HepG2 (cell line): ENCODE results near the gene ZXDC. TPM values are rescaled to one million over a fixed set of nuclear protein-coding genes. Genes with fewer than 3 reads are reported as not detected.
A peak's percentile ranks its signal among the peaks of the same experiment; 100 is the strongest.

Experiments used
- ATAC-seq: fragments of 200-7000 bp; cut with Tn5 transposase; 3 replicates; pipeline ENCODE4 v1.9.1; 2020; ENCODE audit warnings: mild to moderate bottlenecking, moderate library complexity
- BruUV-seq: library from RNA; stranded (reverse); fragments of 400-500 nt; replicated peaks from 2 replicates; lab custom pipeline; 2021; lab: Mats Ljungman, UMichigan
- CTCF ChIA-PET: fragments of 300-600 bp; formaldehyde crosslinking; extraction: SDS; loops from one replicate; lab custom pipeline; 2021; ENCODE audit warnings: low total read pairs, inconsistent platforms, low intra/inter-chr PET ratio; lab: Yijun Ruan, JAX
- POLR2A ChIA-PET: fragments of 350-600 bp; sonication (Branson Sonifier 250); formaldehyde crosslinking; loops from one replicate; lab custom pipeline; 2020; ENCODE audit warnings: antibody characterized with exemption, inconsistent platforms; lab: Yijun Ruan, JAX
- DNase-seq: peaks from one replicate; pipeline ENCODE4 v3.0.0-alpha.2; 2015; ENCODE audit warnings: low spot score
- FAIRE-seq: peaks from 3 replicates; lab custom pipeline; 2011; peaks lifted over from hg19 to GRCh38; lab: Jason Lieb, UNC
- H2AFZ ChIP-seq: one replicate; pipeline ENCODE4 v1.6.1; 2011; ENCODE audit warnings: low read length, inconsistent platforms
- H3K27ac ChIP-seq: fragments of 300-600 bp; 3 replicates; pipeline ENCODE4 v1.8.0; 2011; ENCODE audit warnings: mixed run types, mild to moderate bottlenecking, mixed read lengths, low read length, inconsistent platforms; ENCODE audit not compliant: insufficient read depth; ENCODE audit errors: extremely low read length
- H3K27me3 ChIP-seq, 2 experiments: fragments of 200-600 bp in 1 of 2; 2 replicates in 1 of 2; 3 replicates in 1 of 2; pipeline versions ENCODE4 v1.6.0 to v1.8.0; 2011; ENCODE audit warnings: low read length in 2 of 2, mild to moderate bottlenecking in 2 of 2, moderate library complexity in 2 of 2, inconsistent platforms in 1 of 2; ENCODE audit not compliant: insufficient read depth in 2 of 2, control insufficient read depth in 1 of 2
- H3K36me3 ChIP-seq, 2 experiments: fragments of 200-600 bp in 1 of 2; replicated peaks in 1 of 2; 2 replicates in 1 of 2; 3 replicates in 1 of 2; pipeline versions ENCODE4 v1.5.1 to v1.8.0; 2011; ENCODE audit warnings: low read length in 2 of 2, inconsistent platforms in 1 of 2; ENCODE audit not compliant: insufficient read depth in 2 of 2, control insufficient read depth in 1 of 2
- H3K4me1 ChIP-seq: 2 replicates; pipeline ENCODE4 v1.5.1; 2012; ENCODE audit warnings: low read length, inconsistent platforms; ENCODE audit not compliant: insufficient read depth
- H3K4me2 ChIP-seq: 2 replicates; pipeline ENCODE4 v1.6.0; 2011; ENCODE audit warnings: low read depth, low read length, inconsistent platforms
- H3K4me3 ChIP-seq, 3 experiments: fragments of 200-600 bp in 1 of 3; sonication (generic), shearing (Covaris generic) in 1 of 3; replicated peaks in 1 of 3; 2 replicates each; pipeline ENCODE4 v1.5.1; 2011 to 2016; ENCODE audit warnings: low read length in 3 of 3, inconsistent platforms in 2 of 3, low read depth in 2 of 3, mild to moderate bottlenecking in 2 of 3, control low read depth in 1 of 3, mixed read lengths in 1 of 3; ENCODE audit not compliant: insufficient read depth in 1 of 3
- H3K79me2 ChIP-seq: one replicate; pipeline ENCODE4 v1.6.1; 2011; ENCODE audit warnings: low read length, inconsistent platforms; ENCODE audit not compliant: insufficient read depth
- H3K9ac ChIP-seq: 2 replicates; pipeline ENCODE4 v1.6.0; 2011; ENCODE audit warnings: mild to moderate bottlenecking, low read depth, low read length, inconsistent platforms; ENCODE audit not compliant: insufficient read depth
- H3K9me3 ChIP-seq: 2 replicates; pipeline ENCODE4 v1.5.1; 2012; ENCODE audit warnings: mild to moderate bottlenecking, low read length
- H4K20me1 ChIP-seq: 2 replicates; pipeline ENCODE4 v1.6.0; 2011; ENCODE audit warnings: inconsistent platforms, mild to moderate bottlenecking, low read length, moderate library complexity; ENCODE audit not compliant: insufficient read depth
- AHR ChIP-seq: IDR thresholded peaks from 2 replicates; pipeline ENCODE4 v1.6.1; 2018; ENCODE audit warnings: missing genetic modification reagents, missing compliant biosample characterization
- FOXP1 ChIP-seq, 2 experiments: fragments of 450-650 bp in 1 of 2; IDR thresholded peaks; 2 replicates each; pipeline ENCODE4 v1.6.1; 2017 to 2018; ENCODE audit warnings: antibody characterized with exemption in 1 of 2
- GLI4 ChIP-seq: sonication (generic); formaldehyde crosslinking; IDR thresholded peaks from 2 replicates; pipeline ENCODE4 v1.5.1; 2020; ENCODE audit warnings: missing genetic modification reagents, mild to moderate bottlenecking, moderate library complexity, borderline replicate concordance
- KLF11 ChIP-seq: IDR thresholded peaks from 2 replicates; pipeline ENCODE4 v1.6.1; 2016; ENCODE audit warnings: missing compliant biosample characterization
- KLF12 ChIP-seq: sonication (generic); formaldehyde crosslinking; IDR thresholded peaks from 2 replicates; pipeline ENCODE4 v1.4.0; 2020; ENCODE audit warnings: missing genetic modification reagents, borderline replicate concordance
- MEIS1 ChIP-seq: sonication (generic); formaldehyde crosslinking; IDR thresholded peaks from 2 replicates; pipeline ENCODE4 v1.9.0; 2021; ENCODE audit warnings: mild to moderate bottlenecking, missing genetic modification reagents, moderate library complexity, borderline replicate concordance
- SALL2 ChIP-seq: sonication (generic); formaldehyde crosslinking; IDR thresholded peaks from 2 replicates; pipeline ENCODE4 v1.8.1; 2023; ENCODE audit warnings: mild to moderate bottlenecking, missing genetic modification reagents, inconsistent platforms
- SAP130 ChIP-seq: IDR thresholded peaks from 2 replicates; pipeline ENCODE4 v1.6.1; 2016; ENCODE audit warnings: low read depth
- SMAD1 ChIP-seq: sonication (generic); formaldehyde crosslinking; IDR thresholded peaks from 2 replicates; pipeline ENCODE4 v1.4.0; 2020; ENCODE audit warnings: missing genetic modification reagents, low read depth, mild to moderate bottlenecking, borderline replicate concordance
- ZC3H4 ChIP-seq: sonication (generic); formaldehyde crosslinking; IDR thresholded peaks from 2 replicates; pipeline ENCODE4 v1.4.0; 2020; ENCODE audit warnings: missing genetic modification reagents, borderline replicate concordance
- ZKSCAN5 ChIP-seq: sonication (generic); formaldehyde crosslinking; IDR thresholded peaks from 2 replicates; pipeline ENCODE4 v1.5.1; 2020; ENCODE audit warnings: mild to moderate bottlenecking, missing genetic modification reagents
- ZNF136 ChIP-seq: sonication (generic); formaldehyde crosslinking; IDR thresholded peaks from 2 replicates; pipeline ENCODE4 v1.8.1; 2022; ENCODE audit warnings: low read depth, mild to moderate bottlenecking, moderate library complexity, missing genetic modification reagents
- ZNF263 ChIP-seq: sonication (generic); formaldehyde crosslinking; IDR thresholded peaks from 2 replicates; pipeline ENCODE4 v1.4.0; 2020; ENCODE audit warnings: missing genetic modification reagents
- ZNF337 ChIP-seq: sonication (generic); formaldehyde crosslinking; IDR thresholded peaks from 2 replicates; pipeline ENCODE4 v1.5.1; 2020; ENCODE audit warnings: missing genetic modification reagents, low read depth, mild to moderate bottlenecking, borderline replicate concordance
- ZNF75D ChIP-seq: sonication (generic); formaldehyde crosslinking; IDR thresholded peaks from 2 replicates; pipeline ENCODE4 v1.8.1; 2023; ENCODE audit warnings: missing genetic modification reagents, mild to moderate bottlenecking, borderline replicate concordance
- ZNF879 ChIP-seq: sonication (generic); formaldehyde crosslinking; IDR thresholded peaks from 2 replicates; pipeline ENCODE4 v1.8.1; 2023; ENCODE audit warnings: missing genetic modification reagents
- ZSCAN21 ChIP-seq: sonication (generic); formaldehyde crosslinking; IDR thresholded peaks from 2 replicates; pipeline ENCODE4 v1.8.0; 2022; ENCODE audit warnings: mild to moderate bottlenecking, missing genetic modification reagents, moderate library complexity, borderline replicate concordance
- WGBS: methylation state at CpG from one replicate; pipeline ENCODE4 v1.1.6; 2017; ENCODE audit warnings: low lambda C conversion rate; 5-methylcytosine and 5-hydroxymethylcytosine counted together
- in situ Hi-C: cut with HindIII; loops from 2 replicates; pipeline ENCODE4 v1.10.0; 2017; ENCODE audit warnings: low pct_unique_long_range_greater_than_20kb; ENCODE audit not compliant: extremely low pct_ligation_motif_present
- intact Hi-C: fragments of 100-400 bp; cut with micrococcal nuclease; formaldehyde crosslinking; loops from one replicate; pipeline ENCODE4 v1.10.0; 2022; ENCODE audit not compliant: unreplicated experiment
- polyA plus RNA-seq, 8 experiments: library from polyadenylated mRNA; depleted of rRNA in 3 of 8; stranded (reverse) in 7 of 8; unstranded in 1 of 8; fragments of >200 nt; fragmentation: Illumina TruSeq in 4 of 8; extraction: Trizol in 4 of 8; gene quantifications; 2 replicates each; pipeline versions ENCODE4 v1.2.1 to v1.2.3, GENCODE V29; 2011 to 2016; ENCODE audit warnings: low read depth in 4 of 8, missing spikeins in 1 of 8, mixed read lengths in 1 of 8; ENCODE audit not compliant: insufficient read depth in 1 of 8
- total RNA-seq, 5 experiments: library from RNA; depleted of rRNA; stranded (reverse); fragments of >200 nt; fragmentation: Illumina TruSeq; extraction: Trizol; gene quantifications; 2 replicates each; pipeline ENCODE4 v1.2.3, GENCODE V29; 2016; ENCODE audit warnings: low read depth in 1 of 5
- TF ChIP-seq, protein P1 (sequence below): sonication (generic); formaldehyde crosslinking; IDR thresholded peaks from 2 replicates; pipeline ENCODE4 v1.5.1; 2020; ENCODE audit warnings: missing genetic modification reagents, mild to moderate bottlenecking, borderline replicate concordance
- TF ChIP-seq, protein P2 (sequence below): sonication (generic); formaldehyde crosslinking; IDR thresholded peaks from 2 replicates; pipeline ENCODE4 v1.4.0; 2020; ENCODE audit warnings: mild to moderate bottlenecking, missing genetic modification reagents
- TF ChIP-seq, protein P3 (sequence below): IDR thresholded peaks from 2 replicates; pipeline ENCODE4 v1.6.1; 2018; ENCODE audit warnings: missing genetic modification reagents, mild to moderate bottlenecking, missing compliant biosample characterization

Gene ZXDC
- total and polyA plus RNA-seq, 2 of the 13 experiments (the other 11 are each of a cell fraction or from before 2014, with no cell fraction given), result 17.6 to 21.2 TPM

DNA sequence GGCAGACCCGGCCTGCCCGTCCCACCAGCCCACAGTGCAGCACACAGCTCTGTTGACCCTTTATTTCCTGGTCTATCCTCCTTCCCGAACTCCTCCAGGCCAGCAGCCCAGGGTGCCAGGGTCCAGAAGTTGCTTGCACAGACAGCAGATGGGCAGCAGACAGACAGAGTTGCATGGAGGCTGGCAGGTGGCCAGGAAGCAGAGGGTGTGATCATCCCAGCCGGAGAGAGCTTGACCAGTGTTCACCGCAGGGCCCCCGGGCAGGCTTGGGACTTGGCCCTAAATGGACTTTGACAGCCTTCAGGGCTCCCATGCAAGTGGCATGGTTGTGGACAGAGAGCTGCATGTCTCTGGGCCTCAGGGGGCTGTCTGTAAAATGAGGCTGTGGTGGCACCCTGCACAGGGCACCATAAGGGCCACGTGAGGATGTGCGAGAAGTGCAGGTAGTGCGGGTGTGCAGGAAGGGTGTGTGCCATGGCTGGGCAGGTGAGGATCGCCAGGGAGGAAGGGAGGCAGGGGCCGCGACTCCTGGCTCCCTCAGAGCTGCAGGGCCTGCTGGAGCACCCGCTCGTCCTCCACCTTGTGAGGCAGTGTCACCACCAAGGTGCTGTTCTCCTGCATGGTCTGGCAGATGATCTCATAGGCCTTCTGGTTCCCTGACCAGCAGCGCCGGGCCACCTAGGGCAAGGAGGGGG is 6.3 kb upstream of the ZXDC start:
- no peaks in the 10 kb centered on the region for H3K27me3 ChIP-seq
- H3K4me2 ChIP-seq, result peak overlapping the region; percentile 60
- CTCF ChIA-PET, result no interaction called here
- WGBS, result 32% methylated on average over 12 of the region's 16 CpGs
- peak overlapping the region in 1 of 3 experiments; percentile 49; a peak in 2 of 6 replicates for H3K4me3 ChIP-seq
- H4K20me1 ChIP-seq, result no peaks in the 10 kb centered on the region
- peak; percentile 49 for FAIRE-seq
- H2AFZ ChIP-seq, result no peak overlapping the region
- H3K9me3 ChIP-seq, result no peaks in the 10 kb centered on the region
- H3K9ac ChIP-seq, result no peak overlapping the region
- POLR2A ChIA-PET, result interaction anchor here (0.6 to 1.8 kb wide), 5 partner anchors 8 to 172 kb away, joined by 3 to 10 read pairs (median 6); partner anchors contain the start of gene CHST13
- DNase-seq, result peak; percentile 71
- peak; percentile 76 for ATAC-seq
- no peaks in the 10 kb centered on the region for H3K79me2 ChIP-seq
- H3K27ac ChIP-seq, result peak overlapping the region; percentile 34
- no peaks in the 10 kb centered on the region for H3K36me3 ChIP-seq
- BruUV-seq, result no TSS peak
- in situ Hi-C loops, result no loop called here
- intact Hi-C loops, result loop anchor here (5.0 kb wide), 1 partner anchor 35 kb away; the partner anchor contains the start of gene UROC1
- H3K4me1 ChIP-seq, result peaks cover 98% of the 10 kb centered on the region
- no peak for TF ChIP-seq GLI4
- TF ChIP-seq KLF11 (CRISPR knock-in tag), result no peak
- TF ChIP-seq ZC3H4, result no peak
- no peak for TF ChIP-seq ZNF75D (CRISPR knock-in tag)
- TF ChIP-seq ZKSCAN5 (CRISPR knock-in tag), result no peak
- no peak for TF ChIP-seq MEIS1 (CRISPR knock-in tag)
- TF ChIP-seq SMAD1 (CRISPR knock-in tag), result no peak
- peak; percentile 89 for TF ChIP-seq ZNF263 (CRISPR knock-in tag)
- TF ChIP-seq ZSCAN21 (CRISPR knock-in tag), result peak; percentile 23; the same call in 1 of the 2 replicates
- no peak for TF ChIP-seq FOXP1 (IDR thresholded peaks at IDR 0.05)
- no peak for TF ChIP-seq FOXP1 (CRISPR knock-in tag; IDR thresholded peaks at IDR 0.05)
- peak; percentile 55; the same call in 1 of the 2 replicates for TF ChIP-seq SAP130 (CRISPR knock-in tag)
- no peak for TF ChIP-seq ZNF136 (CRISPR knock-in tag)
- no peak for TF ChIP-seq ZNF879 (CRISPR knock-in tag)
- TF ChIP-seq, protein P1, sequence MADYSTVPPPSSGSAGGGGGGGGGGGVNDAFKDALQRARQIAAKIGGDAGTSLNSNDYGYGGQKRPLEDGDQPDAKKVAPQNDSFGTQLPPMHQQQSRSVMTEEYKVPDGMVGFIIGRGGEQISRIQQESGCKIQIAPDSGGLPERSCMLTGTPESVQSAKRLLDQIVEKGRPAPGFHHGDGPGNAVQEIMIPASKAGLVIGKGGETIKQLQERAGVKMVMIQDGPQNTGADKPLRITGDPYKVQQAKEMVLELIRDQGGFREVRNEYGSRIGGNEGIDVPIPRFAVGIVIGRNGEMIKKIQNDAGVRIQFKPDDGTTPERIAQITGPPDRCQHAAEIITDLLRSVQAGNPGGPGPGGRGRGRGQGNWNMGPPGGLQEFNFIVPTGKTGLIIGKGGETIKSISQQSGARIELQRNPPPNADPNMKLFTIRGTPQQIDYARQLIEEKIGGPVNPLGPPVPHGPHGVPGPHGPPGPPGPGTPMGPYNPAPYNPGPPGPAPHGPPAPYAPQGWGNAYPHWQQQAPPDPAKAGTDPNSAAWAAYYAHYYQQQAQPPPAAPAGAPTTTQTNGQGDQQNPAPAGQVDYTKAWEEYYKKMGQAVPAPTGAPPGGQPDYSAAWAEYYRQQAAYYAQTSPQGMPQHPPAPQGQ (CRISPR knock-in tag), result no peak
- TF ChIP-seq, protein P2, sequence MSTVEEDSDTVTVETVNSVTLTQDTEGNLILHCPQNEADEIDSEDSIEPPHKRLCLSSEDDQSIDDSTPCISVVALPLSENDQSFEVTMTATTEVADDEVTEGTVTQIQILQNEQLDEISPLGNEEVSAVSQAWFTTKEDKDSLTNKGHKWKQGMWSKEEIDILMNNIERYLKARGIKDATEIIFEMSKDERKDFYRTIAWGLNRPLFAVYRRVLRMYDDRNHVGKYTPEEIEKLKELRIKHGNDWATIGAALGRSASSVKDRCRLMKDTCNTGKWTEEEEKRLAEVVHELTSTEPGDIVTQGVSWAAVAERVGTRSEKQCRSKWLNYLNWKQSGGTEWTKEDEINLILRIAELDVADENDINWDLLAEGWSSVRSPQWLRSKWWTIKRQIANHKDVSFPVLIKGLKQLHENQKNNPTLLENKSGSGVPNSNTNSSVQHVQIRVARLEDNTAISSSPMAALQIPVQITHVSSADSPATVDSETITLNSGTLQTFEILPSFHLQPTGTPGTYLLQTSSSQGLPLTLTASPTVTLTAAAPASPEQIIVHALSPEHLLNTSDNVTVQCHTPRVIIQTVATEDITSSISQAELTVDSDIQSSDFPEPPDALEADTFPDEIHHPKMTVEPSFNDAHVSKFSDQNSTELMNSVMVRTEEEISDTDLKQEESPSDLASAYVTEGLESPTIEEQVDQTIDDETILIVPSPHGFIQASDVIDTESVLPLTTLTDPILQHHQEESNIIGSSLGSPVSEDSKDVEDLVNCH (CRISPR knock-in tag), result no peak
- TF ChIP-seq AHR (CRISPR knock-in tag), result no peak
- TF ChIP-seq ZNF337, result no peak
- TF ChIP-seq, protein P3, sequence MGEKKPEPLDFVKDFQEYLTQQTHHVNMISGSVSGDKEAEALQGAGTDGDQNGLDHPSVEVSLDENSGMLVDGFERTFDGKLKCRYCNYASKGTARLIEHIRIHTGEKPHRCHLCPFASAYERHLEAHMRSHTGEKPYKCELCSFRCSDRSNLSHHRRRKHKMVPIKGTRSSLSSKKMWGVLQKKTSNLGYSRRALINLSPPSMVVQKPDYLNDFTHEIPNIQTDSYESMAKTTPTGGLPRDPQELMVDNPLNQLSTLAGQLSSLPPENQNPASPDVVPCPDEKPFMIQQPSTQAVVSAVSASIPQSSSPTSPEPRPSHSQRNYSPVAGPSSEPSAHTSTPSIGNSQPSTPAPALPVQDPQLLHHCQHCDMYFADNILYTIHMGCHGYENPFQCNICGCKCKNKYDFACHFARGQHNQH (CRISPR knock-in tag), result no peak
- no peak for TF ChIP-seq SALL2 (CRISPR knock-in tag)
- no peak for TF ChIP-seq KLF12
